HL-60 (cell line): ENCODE measurements around the gene SLC12A8.

Source experiments
- DNase-seq, 2 experiments: peaks; one replicate each; pipeline ENCODE4 v3.0.0-alpha.2; 2010 to 2020; ENCODE audit warnings: low read depth in 1 of 2, low spot score in 1 of 2
- H3K27ac ChIP-seq: fragments of 250-450 bp; sonication (Bioruptor Pico); replicated peaks from 2 replicates; pipeline ENCODE4 v1.5.1; 2020; ENCODE audit warnings: mild to moderate bottlenecking, moderate library complexity
- H3K27me3 ChIP-seq: fragments of 250-450 bp; sonication (Bioruptor Pico); 2 replicates; pipeline ENCODE4 v1.5.1; 2021; ENCODE audit warnings: mild to moderate bottlenecking, moderate library complexity; ENCODE audit not compliant: insufficient read depth, poor library complexity, severe bottlenecking
- H3K4me3 ChIP-seq: replicated peaks from 2 replicates; pipeline ENCODE4 v1.5.1; 2011; ENCODE audit warnings: mild to moderate bottlenecking, control low read depth, low read length; ENCODE audit not compliant: insufficient read depth
- CTCF ChIP-seq: IDR thresholded peaks from one replicate; pipeline ENCODE4 v1.5.1; 2011; ENCODE audit warnings: low read length, control low read depth, inconsistent platforms; ENCODE audit not compliant: insufficient read depth
- GABPA ChIP-seq: IDR thresholded peaks from 2 replicates; pipeline ENCODE4 v1.6.1; 2012; ENCODE audit warnings: low read depth
- POLR2AphosphoS5 ChIP-seq: IDR thresholded peaks from 2 replicates; pipeline ENCODE4 v1.6.1; 2012; ENCODE audit warnings: low read depth
- REST ChIP-seq: IDR thresholded peaks from 2 replicates; pipeline ENCODE4 v1.6.1; 2012; ENCODE audit warnings: low read depth; ENCODE audit not compliant: insufficient replicate concordance
- SPI1 ChIP-seq: IDR thresholded peaks from 2 replicates; pipeline ENCODE4 v1.6.1; 2012; ENCODE audit warnings: low read depth, mild to moderate bottlenecking, borderline replicate concordance

SLC12A8 gene

GRCh38 chr3:125050488-125051090 lies 162.0 kb downstream of the SLC12A8 start:
- DNase-seq: no peak
- Histone ChIP-seq H3K4me3 (no peak overlapping the region), H3K27ac (no peak overlapping the region), H3K27me3 (peaks cover 28% of the 10 kb centered on the region)
- TF ChIP-seq SPI1 (no peak), CTCF (no peak), POLR2AphosphoS5 (no peak), GABPA (no peak), REST (no peak)

GRCh38 chr3:125048282-125048681 lies 164.3 kb downstream of the SLC12A8 start:
- Histone ChIP-seq H3K27me3 (peaks cover 17% of the 10 kb centered on the region), H3K27ac (no peak overlapping the region), H3K4me3 (no peak overlapping the region)
- TF ChIP-seq CTCF: no peak
- TF ChIP-seq SPI1: no peak
- TF ChIP-seq GABPA: no peak
- TF ChIP-seq POLR2AphosphoS5: no peak
- no peak for TF ChIP-seq REST
- no peak for DNase-seq

- peaks cover under 1% of the 10 kb centered on the region for H3K27me3 ChIP-seq
- DNase-seq: no peak
- no peak overlapping the region for H3K4me3 ChIP-seq
- TF ChIP-seq CTCF (no peak), REST (no peak), GABPA (no peak), SPI1 (no peak), POLR2AphosphoS5 (no peak)
- no peak overlapping the region for H3K27ac ChIP-seq
These were observed 166.6 kb downstream of the SLC12A8 start for GRCh38 chr3:125045965-125046364.
